ENCODE data around the gene BPIFB1. TPM values are rescaled to one million over a fixed set of nuclear protein-coding genes. Genes with fewer than 3 reads are reported as not detected.

BPIFB1 gene
- total RNA-seq, 1 experiment from 2014 or later = not detected

- Mint-ChIP-seq H3K36me3 (no peaks in the 10 kb centered on the region), H3K4me3 (no peak overlapping the region), H3K4me1 (no peaks in the 10 kb centered on the region), H3K27me3 (ENCODE audit: low read depth) (no peaks in the 10 kb centered on the region), H3K9me3 (peaks cover 4% of the 10 kb centered on the region), H3K27ac (no peak overlapping the region)
- DNase-seq (ENCODE audit: low spot score) = no peak
- CTCF ChIA-PET = interaction anchor here (3.4 kb wide), 1 partner anchor 42 kb away, joined by 12 read pairs; no protein-coding TSS in a partner anchor
- no peak for ATAC-seq
- POLR2A ChIA-PET = no interaction called here
- TF ChIP-seq TEAD1 (CRISPR knock-in tag; IDR thresholded peaks at IDR 0.05) (no peak), NFE2L1 (CRISPR knock-in tag; IDR thresholded peaks at IDR 0.05) (no peak), ZNF671 (CRISPR knock-in tag; IDR thresholded peaks at IDR 0.05) (no peak), SMAD3 (CRISPR knock-in tag; IDR thresholded peaks at IDR 0.05; ENCODE audit: borderline replicate concordance) (no peak), E2F4 (CRISPR knock-in tag; IDR thresholded peaks at IDR 0.05; ENCODE audit: borderline replicate concordance, low read depth) (no peak), ZNF232 (CRISPR knock-in tag; IDR thresholded peaks at IDR 0.05) (no peak), NFATC4 (CRISPR knock-in tag; IDR thresholded peaks at IDR 0.05) (no peak), RELA (CRISPR knock-in tag; IDR thresholded peaks at IDR 0.05; ENCODE audit: borderline replicate concordance) (no peak), CBFB (CRISPR knock-in tag; IDR thresholded peaks at IDR 0.05; ENCODE audit: low read depth) (no peak), ZBTB43 (CRISPR knock-in tag; IDR thresholded peaks at IDR 0.05) (no peak), ZNF219 (CRISPR knock-in tag; IDR thresholded peaks at IDR 0.05; ENCODE audit: borderline replicate concordance) (no peak)
- TF ChIP-seq, protein P1, sequence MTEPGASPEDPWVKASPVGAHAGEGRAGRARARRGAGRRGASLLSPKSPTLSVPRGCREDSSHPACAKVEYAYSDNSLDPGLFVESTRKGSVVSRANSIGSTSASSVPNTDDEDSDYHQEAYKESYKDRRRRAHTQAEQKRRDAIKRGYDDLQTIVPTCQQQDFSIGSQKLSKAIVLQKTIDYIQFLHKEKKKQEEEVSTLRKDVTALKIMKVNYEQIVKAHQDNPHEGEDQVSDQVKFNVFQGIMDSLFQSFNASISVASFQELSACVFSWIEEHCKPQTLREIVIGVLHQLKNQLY (CRISPR knock-in tag; IDR thresholded peaks at IDR 0.05) = no peak
- TF ChIP-seq, protein P2, sequence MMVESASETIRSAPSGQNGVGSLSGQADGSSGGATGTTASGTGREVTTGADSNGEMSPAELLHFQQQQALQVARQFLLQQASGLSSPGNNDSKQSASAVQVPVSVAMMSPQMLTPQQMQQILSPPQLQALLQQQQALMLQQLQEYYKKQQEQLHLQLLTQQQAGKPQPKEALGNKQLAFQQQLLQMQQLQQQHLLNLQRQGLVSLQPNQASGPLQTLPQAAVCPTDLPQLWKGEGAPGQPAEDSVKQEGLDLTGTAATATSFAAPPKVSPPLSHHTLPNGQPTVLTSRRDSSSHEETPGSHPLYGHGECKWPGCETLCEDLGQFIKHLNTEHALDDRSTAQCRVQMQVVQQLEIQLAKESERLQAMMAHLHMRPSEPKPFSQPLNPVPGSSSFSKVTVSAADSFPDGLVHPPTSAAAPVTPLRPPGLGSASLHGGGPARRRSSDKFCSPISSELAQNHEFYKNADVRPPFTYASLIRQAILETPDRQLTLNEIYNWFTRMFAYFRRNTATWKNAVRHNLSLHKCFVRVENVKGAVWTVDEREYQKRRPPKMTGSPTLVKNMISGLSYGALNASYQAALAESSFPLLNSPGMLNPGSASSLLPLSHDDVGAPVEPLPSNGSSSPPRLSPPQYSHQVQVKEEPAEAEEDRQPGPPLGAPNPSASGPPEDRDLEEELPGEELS (CRISPR knock-in tag; IDR thresholded peaks at IDR 0.05) = no peak
- TF ChIP-seq, protein P3, sequence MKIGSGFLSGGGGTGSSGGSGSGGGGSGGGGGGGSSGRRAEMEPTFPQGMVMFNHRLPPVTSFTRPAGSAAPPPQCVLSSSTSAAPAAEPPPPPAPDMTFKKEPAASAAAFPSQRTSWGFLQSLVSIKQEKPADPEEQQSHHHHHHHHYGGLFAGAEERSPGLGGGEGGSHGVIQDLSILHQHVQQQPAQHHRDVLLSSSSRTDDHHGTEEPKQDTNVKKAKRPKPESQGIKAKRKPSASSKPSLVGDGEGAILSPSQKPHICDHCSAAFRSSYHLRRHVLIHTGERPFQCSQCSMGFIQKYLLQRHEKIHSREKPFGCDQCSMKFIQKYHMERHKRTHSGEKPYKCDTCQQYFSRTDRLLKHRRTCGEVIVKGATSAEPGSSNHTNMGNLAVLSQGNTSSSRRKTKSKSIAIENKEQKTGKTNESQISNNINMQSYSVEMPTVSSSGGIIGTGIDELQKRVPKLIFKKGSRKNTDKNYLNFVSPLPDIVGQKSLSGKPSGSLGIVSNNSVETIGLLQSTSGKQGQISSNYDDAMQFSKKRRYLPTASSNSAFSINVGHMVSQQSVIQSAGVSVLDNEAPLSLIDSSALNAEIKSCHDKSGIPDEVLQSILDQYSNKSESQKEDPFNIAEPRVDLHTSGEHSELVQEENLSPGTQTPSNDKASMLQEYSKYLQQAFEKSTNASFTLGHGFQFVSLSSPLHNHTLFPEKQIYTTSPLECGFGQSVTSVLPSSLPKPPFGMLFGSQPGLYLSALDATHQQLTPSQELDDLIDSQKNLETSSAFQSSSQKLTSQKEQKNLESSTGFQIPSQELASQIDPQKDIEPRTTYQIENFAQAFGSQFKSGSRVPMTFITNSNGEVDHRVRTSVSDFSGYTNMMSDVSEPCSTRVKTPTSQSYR (CRISPR knock-in tag; IDR thresholded peaks at IDR 0.05) = no peak
- TF ChIP-seq, protein P4, sequence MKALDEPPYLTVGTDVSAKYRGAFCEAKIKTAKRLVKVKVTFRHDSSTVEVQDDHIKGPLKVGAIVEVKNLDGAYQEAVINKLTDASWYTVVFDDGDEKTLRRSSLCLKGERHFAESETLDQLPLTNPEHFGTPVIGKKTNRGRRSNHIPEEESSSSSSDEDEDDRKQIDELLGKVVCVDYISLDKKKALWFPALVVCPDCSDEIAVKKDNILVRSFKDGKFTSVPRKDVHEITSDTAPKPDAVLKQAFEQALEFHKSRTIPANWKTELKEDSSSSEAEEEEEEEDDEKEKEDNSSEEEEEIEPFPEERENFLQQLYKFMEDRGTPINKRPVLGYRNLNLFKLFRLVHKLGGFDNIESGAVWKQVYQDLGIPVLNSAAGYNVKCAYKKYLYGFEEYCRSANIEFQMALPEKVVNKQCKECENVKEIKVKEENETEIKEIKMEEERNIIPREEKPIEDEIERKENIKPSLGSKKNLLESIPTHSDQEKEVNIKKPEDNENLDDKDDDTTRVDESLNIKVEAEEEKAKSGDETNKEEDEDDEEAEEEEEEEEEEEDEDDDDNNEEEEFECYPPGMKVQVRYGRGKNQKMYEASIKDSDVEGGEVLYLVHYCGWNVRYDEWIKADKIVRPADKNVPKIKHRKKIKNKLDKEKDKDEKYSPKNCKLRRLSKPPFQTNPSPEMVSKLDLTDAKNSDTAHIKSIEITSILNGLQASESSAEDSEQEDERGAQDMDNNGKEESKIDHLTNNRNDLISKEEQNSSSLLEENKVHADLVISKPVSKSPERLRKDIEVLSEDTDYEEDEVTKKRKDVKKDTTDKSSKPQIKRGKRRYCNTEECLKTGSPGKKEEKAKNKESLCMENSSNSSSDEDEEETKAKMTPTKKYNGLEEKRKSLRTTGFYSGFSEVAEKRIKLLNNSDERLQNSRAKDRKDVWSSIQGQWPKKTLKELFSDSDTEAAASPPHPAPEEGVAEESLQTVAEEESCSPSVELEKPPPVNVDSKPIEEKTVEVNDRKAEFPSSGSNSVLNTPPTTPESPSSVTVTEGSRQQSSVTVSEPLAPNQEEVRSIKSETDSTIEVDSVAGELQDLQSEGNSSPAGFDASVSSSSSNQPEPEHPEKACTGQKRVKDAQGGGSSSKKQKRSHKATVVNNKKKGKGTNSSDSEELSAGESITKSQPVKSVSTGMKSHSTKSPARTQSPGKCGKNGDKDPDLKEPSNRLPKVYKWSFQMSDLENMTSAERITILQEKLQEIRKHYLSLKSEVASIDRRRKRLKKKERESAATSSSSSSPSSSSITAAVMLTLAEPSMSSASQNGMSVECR (CRISPR knock-in tag; IDR thresholded peaks at IDR 0.05; ENCODE audit: borderline replicate concordance) = no peak
- TF ChIP-seq, protein P5, sequence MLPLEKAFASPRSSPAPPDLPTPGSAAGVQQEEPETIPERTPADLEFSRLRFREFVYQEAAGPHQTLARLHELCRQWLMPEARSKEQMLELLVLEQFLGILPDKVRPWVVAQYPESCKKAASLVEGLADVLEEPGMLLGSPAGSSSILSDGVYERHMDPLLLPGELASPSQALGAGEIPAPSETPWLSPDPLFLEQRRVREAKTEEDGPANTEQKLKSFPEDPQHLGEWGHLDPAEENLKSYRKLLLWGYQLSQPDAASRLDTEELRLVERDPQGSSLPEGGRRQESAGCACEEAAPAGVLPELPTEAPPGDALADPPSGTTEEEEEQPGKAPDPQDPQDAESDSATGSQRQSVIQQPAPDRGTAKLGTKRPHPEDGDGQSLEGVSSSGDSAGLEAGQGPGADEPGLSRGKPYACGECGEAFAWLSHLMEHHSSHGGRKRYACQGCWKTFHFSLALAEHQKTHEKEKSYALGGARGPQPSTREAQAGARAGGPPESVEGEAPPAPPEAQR (CRISPR knock-in tag; IDR thresholded peaks at IDR 0.05) = no peak
- TF ChIP-seq, protein P6, sequence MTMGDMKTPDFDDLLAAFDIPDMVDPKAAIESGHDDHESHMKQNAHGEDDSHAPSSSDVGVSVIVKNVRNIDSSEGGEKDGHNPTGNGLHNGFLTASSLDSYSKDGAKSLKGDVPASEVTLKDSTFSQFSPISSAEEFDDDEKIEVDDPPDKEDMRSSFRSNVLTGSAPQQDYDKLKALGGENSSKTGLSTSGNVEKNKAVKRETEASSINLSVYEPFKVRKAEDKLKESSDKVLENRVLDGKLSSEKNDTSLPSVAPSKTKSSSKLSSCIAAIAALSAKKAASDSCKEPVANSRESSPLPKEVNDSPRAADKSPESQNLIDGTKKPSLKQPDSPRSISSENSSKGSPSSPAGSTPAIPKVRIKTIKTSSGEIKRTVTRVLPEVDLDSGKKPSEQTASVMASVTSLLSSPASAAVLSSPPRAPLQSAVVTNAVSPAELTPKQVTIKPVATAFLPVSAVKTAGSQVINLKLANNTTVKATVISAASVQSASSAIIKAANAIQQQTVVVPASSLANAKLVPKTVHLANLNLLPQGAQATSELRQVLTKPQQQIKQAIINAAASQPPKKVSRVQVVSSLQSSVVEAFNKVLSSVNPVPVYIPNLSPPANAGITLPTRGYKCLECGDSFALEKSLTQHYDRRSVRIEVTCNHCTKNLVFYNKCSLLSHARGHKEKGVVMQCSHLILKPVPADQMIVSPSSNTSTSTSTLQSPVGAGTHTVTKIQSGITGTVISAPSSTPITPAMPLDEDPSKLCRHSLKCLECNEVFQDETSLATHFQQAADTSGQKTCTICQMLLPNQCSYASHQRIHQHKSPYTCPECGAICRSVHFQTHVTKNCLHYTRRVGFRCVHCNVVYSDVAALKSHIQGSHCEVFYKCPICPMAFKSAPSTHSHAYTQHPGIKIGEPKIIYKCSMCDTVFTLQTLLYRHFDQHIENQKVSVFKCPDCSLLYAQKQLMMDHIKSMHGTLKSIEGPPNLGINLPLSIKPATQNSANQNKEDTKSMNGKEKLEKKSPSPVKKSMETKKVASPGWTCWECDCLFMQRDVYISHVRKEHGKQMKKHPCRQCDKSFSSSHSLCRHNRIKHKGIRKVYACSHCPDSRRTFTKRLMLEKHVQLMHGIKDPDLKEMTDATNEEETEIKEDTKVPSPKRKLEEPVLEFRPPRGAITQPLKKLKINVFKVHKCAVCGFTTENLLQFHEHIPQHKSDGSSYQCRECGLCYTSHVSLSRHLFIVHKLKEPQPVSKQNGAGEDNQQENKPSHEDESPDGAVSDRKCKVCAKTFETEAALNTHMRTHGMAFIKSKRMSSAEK (CRISPR knock-in tag; IDR thresholded peaks at IDR 0.05; ENCODE audit: borderline replicate concordance) = no peak
- TF ChIP-seq, protein P7, sequence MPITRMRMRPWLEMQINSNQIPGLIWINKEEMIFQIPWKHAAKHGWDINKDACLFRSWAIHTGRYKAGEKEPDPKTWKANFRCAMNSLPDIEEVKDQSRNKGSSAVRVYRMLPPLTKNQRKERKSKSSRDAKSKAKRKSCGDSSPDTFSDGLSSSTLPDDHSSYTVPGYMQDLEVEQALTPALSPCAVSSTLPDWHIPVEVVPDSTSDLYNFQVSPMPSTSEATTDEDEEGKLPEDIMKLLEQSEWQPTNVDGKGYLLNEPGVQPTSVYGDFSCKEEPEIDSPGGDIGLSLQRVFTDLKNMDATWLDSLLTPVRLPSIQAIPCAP (CRISPR knock-in tag; IDR thresholded peaks at IDR 0.05) = no peak
These were observed 21.0 kb downstream of the BPIFB1 start for GRCh38 chr20:33304046-33304445.
